OCI-LY7 (cell line): Measurements from ENCODE around the gene TMED1. TPM values are rescaled to one million over a fixed set of nuclear protein-coding genes. Genes with fewer than 3 reads are reported as not detected.

Experiments used
- BruUV-seq: library from RNA; stranded (reverse); fragments of 400-500 nt; replicated peaks from 2 replicates; lab custom pipeline; 2021; lab: Mats Ljungman, UMichigan
- CTCF ChIA-PET: fragments of 300-600 bp; sonication (Branson Sonifier 250); formaldehyde crosslinking; loops from one replicate; lab custom pipeline; 2022; ENCODE audit warnings: antibody characterized with exemption; ENCODE audit not compliant: unreplicated experiment; lab: Charles Lee
- POLR2A ChIA-PET: fragments of 300-600 bp; sonication (Branson Sonifier 250); formaldehyde crosslinking; loops from one replicate; lab custom pipeline; 2022; ENCODE audit warnings: antibody characterized with exemption; lab: Charles Lee
- DNase-seq: peaks from one replicate; pipeline ENCODE4 v3.0.0-alpha.2; 2015; ENCODE audit warnings: low spot score
- H2AFZ ChIP-seq: fragments of 200-600 bp; sonication (generic), shearing (Covaris generic); 2 replicates; pipeline ENCODE4 v1.6.1; 2014; ENCODE audit warnings: mild to moderate bottlenecking, antibody characterized with exemption, low read length, moderate library complexity
- H3K27ac ChIP-seq: fragments of 200-600 bp; sonication (generic); 2 replicates; pipeline ENCODE4 v1.5.1; 2014; ENCODE audit warnings: mixed run types, low read depth, mild to moderate bottlenecking, moderate library complexity, low read length, inconsistent platforms; ENCODE audit not compliant: poor library complexity, severe bottlenecking
- H3K36me3 ChIP-seq: fragments of 200-600 bp; sonication (generic); 2 replicates; pipeline ENCODE4 v1.6.1; 2014; ENCODE audit warnings: mild to moderate bottlenecking, antibody characterized with exemption, low read length, moderate library complexity, mixed read lengths; ENCODE audit not compliant: insufficient read depth
- H3K4me1 ChIP-seq: fragments of 200-600 bp; sonication (generic); 2 replicates; pipeline ENCODE4 v1.5.1; 2014; ENCODE audit warnings: mild to moderate bottlenecking, low read length; ENCODE audit not compliant: insufficient read depth, poor library complexity, severe bottlenecking
- H3K4me2 ChIP-seq: fragments of 200-600 bp; sonication (generic); 2 replicates; pipeline ENCODE4 v1.6.1; 2014; ENCODE audit warnings: mild to moderate bottlenecking, low read length
- H3K4me3 ChIP-seq: fragments of 200-600 bp; sonication (generic); 2 replicates; pipeline ENCODE4 v1.5.1; 2014; ENCODE audit warnings: mild to moderate bottlenecking, low read depth, low read length; ENCODE audit not compliant: poor library complexity, severe bottlenecking
- H3K79me2 ChIP-seq: fragments of 200-600 bp; sonication (generic); 2 replicates; pipeline ENCODE4 v1.6.1; 2016; ENCODE audit warnings: low read depth, mild to moderate bottlenecking, low read length, moderate library complexity, mixed read lengths; ENCODE audit not compliant: insufficient read depth
- H3K9me2 ChIP-seq: fragments of 200-600 bp; sonication (generic); 2 replicates; pipeline ENCODE4 v1.6.1; 2016; ENCODE audit warnings: mild to moderate bottlenecking, low read length, mixed read lengths; ENCODE audit not compliant: insufficient read depth
- H3K9me3 ChIP-seq: fragments of 200-600 bp; sonication (generic); 2 replicates; pipeline ENCODE4 v1.6.1; 2014; ENCODE audit warnings: mild to moderate bottlenecking, mixed run types, low read length, mixed read lengths
- H4K20me1 ChIP-seq: fragments of 200-600 bp; sonication (generic); 2 replicates; pipeline ENCODE4 v1.6.1; 2014; ENCODE audit warnings: mild to moderate bottlenecking, antibody characterized with exemption, low read length, moderate library complexity, mixed read lengths; ENCODE audit not compliant: insufficient read depth
- EZH2phosphoT487 ChIP-seq: fragments of 200-600 bp; sonication (generic); IDR thresholded peaks from 2 replicates; pipeline ENCODE4 v1.6.1; 2018; ENCODE audit warnings: low read depth, borderline replicate concordance, mild to moderate bottlenecking, mixed run types, antibody characterized with exemption, low read length, moderate library complexity, mixed read lengths
- intact Hi-C: fragments of 100-400 bp; cut with micrococcal nuclease; formaldehyde crosslinking; loops from one replicate; pipeline ENCODE4 v1.10.0; 2022; ENCODE audit not compliant: unreplicated experiment
- total RNA-seq, 2 experiments: library from RNA; depleted of rRNA in 1 of 2; stranded (reverse); fragments of >200 nt in 1 of 2; shearing (Covaris generic) in 1 of 2; gene quantifications; 2 replicates each; pipeline ENCODE4 v1.2.3, GENCODE V29; 2014 to 2022
- TF ChIP-seq, protein P1 (sequence below): fragments of 200-600 bp; sonication (generic); conservative IDR thresholded peaks from 2 replicates; pipeline ENCODE4 v1.5.1; 2014; ENCODE audit warnings: mild to moderate bottlenecking, antibody characterized with exemption, low read length, moderate library complexity, mixed read lengths

Gene TMED1
- total RNA-seq, 2 experiments from 2014 or later = 13.2 to 22.5 TPM

DNA sequence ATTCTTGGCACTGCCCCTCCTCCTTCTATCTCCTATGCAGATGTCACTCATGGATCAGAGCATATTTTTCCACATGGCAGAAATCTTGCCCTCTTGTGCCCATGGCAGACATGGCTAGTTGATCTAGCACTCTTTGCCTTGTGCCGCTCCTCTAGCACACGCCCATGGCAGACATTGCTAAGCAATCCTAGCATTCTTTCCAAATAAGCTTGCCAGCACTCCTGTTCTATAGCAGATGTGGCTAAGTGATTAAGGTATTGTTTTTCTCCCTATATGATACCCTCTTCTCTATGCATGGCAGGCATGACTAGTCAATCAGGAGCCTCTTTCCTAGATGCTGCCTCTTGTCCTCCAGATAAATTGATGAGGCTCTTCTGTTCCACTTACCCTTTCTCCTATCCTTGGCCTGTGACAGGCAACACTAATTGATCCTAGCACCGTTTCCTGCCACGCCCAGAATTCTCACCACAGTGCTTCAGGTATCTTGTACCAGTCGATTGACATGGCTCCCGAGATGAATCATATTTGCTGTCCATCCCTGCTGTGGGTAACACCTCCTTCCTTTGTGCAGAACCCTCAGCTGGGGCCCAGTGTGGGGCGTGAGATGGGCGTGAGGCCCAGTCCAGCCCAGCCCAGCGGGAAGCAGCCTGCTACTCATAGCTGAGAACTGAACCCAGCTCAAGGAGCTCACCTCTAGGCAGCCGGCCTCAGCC is 26.9 kb downstream of the TMED1 start:
- ChIA-PET CTCF (interaction anchor here (0.6 kb wide), 1 partner anchor 162 kb away, joined by 3 read pairs; no protein-coding TSS in a partner anchor), POLR2A (no interaction called here)
- intact Hi-C loops = no loop called here
- Histone ChIP-seq H3K4me3 (no peak overlapping the region), H3K4me1 (no peaks in the 10 kb centered on the region), H3K4me2 (no peak overlapping the region), H3K9me3 (no peaks in the 10 kb centered on the region), H3K9me2 (no peaks in the 10 kb centered on the region), H4K20me1 (no peaks in the 10 kb centered on the region), H3K79me2 (no peaks in the 10 kb centered on the region), H3K36me3 (peaks cover 47% of the 10 kb centered on the region), H2AFZ (no peak overlapping the region), H3K27ac (no peak overlapping the region)
- no peak for DNase-seq
- TF ChIP-seq, protein P1, sequence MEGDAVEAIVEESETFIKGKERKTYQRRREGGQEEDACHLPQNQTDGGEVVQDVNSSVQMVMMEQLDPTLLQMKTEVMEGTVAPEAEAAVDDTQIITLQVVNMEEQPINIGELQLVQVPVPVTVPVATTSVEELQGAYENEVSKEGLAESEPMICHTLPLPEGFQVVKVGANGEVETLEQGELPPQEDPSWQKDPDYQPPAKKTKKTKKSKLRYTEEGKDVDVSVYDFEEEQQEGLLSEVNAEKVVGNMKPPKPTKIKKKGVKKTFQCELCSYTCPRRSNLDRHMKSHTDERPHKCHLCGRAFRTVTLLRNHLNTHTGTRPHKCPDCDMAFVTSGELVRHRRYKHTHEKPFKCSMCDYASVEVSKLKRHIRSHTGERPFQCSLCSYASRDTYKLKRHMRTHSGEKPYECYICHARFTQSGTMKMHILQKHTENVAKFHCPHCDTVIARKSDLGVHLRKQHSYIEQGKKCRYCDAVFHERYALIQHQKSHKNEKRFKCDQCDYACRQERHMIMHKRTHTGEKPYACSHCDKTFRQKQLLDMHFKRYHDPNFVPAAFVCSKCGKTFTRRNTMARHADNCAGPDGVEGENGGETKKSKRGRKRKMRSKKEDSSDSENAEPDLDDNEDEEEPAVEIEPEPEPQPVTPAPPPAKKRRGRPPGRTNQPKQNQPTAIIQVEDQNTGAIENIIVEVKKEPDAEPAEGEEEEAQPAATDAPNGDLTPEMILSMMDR = no peak
- no peak for TF ChIP-seq EZH2phosphoT487
- TSS peak; percentile 46 for BruUV-seq

DNA sequence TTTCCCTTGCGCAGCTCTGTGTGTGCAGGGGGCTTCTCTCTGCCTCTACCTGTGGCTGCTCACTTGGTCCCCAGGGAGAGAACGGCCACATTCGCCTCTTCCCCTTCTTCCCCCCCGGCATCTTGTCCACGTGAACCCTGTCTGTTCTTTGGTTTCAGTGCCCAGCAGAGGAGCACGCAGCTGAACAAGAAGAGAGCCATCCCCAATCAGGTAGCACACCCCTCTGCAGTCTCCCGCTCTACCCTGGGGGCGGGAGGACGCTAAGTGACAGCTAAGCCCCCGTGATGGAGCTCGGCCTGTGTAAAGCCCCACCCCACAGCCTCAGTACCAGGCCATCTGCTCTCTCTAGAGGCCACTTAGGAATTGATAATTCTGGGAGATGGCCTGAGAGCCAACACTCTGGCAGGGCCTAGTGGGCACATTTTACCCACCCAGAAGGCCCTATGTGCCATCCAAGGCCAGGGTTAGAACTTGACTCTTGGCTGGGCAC is 30.2 kb downstream of the TMED1 start:
- no peak overlapping the region for H3K27ac ChIP-seq
- no peaks in the 10 kb centered on the region for H3K4me1 ChIP-seq
- intact Hi-C loops = no loop called here
- H4K20me1 ChIP-seq = no peaks in the 10 kb centered on the region
- no peaks in the 10 kb centered on the region for H3K9me2 ChIP-seq
- CTCF ChIA-PET = interaction anchor here (0.8 kb wide), 1 partner anchor 15 kb away, joined by 3 read pairs; no protein-coding TSS in a partner anchor
- H3K79me2 ChIP-seq = no peaks in the 10 kb centered on the region
- DNase-seq = no peak
- H3K9me3 ChIP-seq = no peaks in the 10 kb centered on the region
- H3K4me3 ChIP-seq = no peak overlapping the region
- no peak overlapping the region for H3K4me2 ChIP-seq
- H2AFZ ChIP-seq = no peak overlapping the region
- no peak for TF ChIP-seq EZH2phosphoT487
- TF ChIP-seq, protein P1 = no peak
- POLR2A ChIA-PET = interaction anchor here (0.6 kb wide), 1 partner anchor 44 kb away, joined by 3 read pairs; no protein-coding TSS in a partner anchor
- no TSS peak for BruUV-seq
- peaks cover 60% of the 10 kb centered on the region for H3K36me3 ChIP-seq
